ENCODE results near the gene KIAA0586.

The KIAA0586 gene

DNA sequence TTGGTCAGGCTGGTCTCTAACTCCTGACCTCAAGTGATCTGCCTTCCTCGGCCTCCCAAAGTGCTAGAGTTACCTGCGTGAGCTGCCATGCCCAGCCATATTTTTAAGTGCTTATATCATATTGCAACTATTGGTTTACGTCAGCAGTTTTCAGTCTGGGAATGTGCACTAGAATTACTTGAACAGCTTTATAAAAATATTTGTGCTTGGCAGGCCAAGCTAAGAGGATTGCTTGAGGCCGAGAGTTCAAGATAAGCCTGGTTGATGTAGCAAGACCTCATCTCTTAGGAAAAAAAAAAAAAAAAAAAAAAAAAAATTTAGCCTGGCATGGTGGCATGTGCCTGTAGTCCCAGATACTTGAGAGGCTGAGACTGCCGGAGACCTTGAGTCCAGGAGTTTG, 17.1 kb downstream of the KIAA0586 start:
- H2BK120ac ChIP-seq (ENCODE audit: insufficient read depth, low read length, poor library complexity): no peak overlapping the region
- no peaks in the 10 kb centered on the region for H3K79me1 ChIP-seq (ENCODE audit: low read length)
- no peak overlapping the region for H2BK5ac ChIP-seq (ENCODE audit: low read depth, low read length, poor library complexity)
- no peak overlapping the region for H3K4me3 ChIP-seq (ENCODE audit: low read depth, low read length)
- H3K27me3 ChIP-seq (ENCODE audit: insufficient read depth, low read length): no peaks in the 10 kb centered on the region
- H3K14ac ChIP-seq (ENCODE audit: low read length): no peak overlapping the region
- no peak overlapping the region for H3K4ac ChIP-seq (ENCODE audit: low read depth, low read length)
- no peak overlapping the region for H3K9ac ChIP-seq (ENCODE audit: low read length)
- H3K4me2 ChIP-seq (ENCODE audit: low read length): no peak overlapping the region
- H3K4me1 ChIP-seq (ENCODE audit: control insufficient read depth in 1 of 2, insufficient read depth in 2 of 2, low read length in 2 of 2): no peaks in the 10 kb centered on the region
- peaks cover 7 to 13% of the 10 kb centered on the region in 2 experiments for H3K36me3 ChIP-seq (ENCODE audit: control insufficient read depth in 1 of 2, insufficient read depth in 2 of 2, low read length in 2 of 2)
- no CpG with 5 or more reads among the region's 5 CpGs for WGBS (ENCODE audit: extremely low coverage, insufficient coverage, insufficient read length)
- H4K91ac ChIP-seq (ENCODE audit: low read depth, low read length): no peak overlapping the region
- H3K23ac ChIP-seq (ENCODE audit: low read length): no peak overlapping the region
- H3K79me2 ChIP-seq (ENCODE audit: control insufficient read depth, insufficient read depth, low read length, poor library complexity): no peaks in the 10 kb centered on the region
- H3K27ac ChIP-seq (ENCODE audit: low read depth, low read length): no peak overlapping the region
- H4K8ac ChIP-seq (ENCODE audit: low read depth, low read length): no peak overlapping the region
- no peaks in the 10 kb centered on the region for H3K9me3 ChIP-seq (ENCODE audit: insufficient read depth, low read depth, low read length)
- no peak overlapping the region for H3K18ac ChIP-seq (ENCODE audit: low read length)
- no peak overlapping the region for H2AK5ac ChIP-seq (ENCODE audit: low read length)
- H2AFZ ChIP-seq (ENCODE audit: insufficient read depth, low read length, poor library complexity): no peak overlapping the region
- DNase-seq: no peak
- no peak overlapping the region for H4K12ac ChIP-seq (ENCODE audit: low read depth, low read length)
- H2BK12ac ChIP-seq (ENCODE audit: low read length): no peak overlapping the region

DNA sequence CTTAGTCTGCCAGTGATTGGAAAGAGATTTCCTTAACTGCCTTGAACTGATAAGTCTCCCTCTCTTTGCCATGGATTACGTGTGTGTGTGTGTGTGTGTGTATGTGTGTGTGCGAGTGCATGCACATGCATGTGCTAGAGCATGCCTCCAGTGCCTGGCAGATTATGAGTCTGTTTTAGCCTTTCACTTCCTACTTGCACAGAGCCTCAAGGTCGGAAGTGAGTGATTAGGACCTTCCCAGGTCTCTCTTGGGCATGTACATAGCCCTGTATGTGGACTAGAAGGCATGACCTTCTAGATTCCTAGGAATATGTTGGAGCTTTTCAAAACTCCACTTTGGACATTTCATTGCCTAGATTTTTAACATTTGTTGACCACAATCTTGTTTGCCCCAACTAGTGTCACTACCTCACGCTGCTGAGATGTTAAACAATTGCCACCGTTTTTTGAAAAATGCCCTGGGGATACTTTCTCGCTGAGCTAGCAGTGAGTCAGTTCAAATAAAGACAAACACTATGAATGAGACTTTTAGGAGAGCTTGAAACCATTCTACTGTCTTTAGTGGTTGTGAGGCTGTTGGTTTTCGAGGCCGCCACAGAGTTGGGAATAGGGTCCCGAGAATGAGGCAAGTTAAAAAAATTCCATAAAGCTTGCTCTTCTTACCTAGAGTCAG, 28.2 kb downstream of the KIAA0586 start:
- peak in 1 of 2 donors; percentile 35 for DNase-seq
- Histone ChIP-seq H3K4me3 (ENCODE audit: low read depth, low read length) (peak overlapping the region; percentile 36), H3K4me2 (ENCODE audit: low read length) (peak overlapping the region; percentile 35), H3K27me3 (ENCODE audit: insufficient read depth, low read length) (no peaks in the 10 kb centered on the region), H3K79me2 (ENCODE audit: control insufficient read depth, insufficient read depth, low read length, poor library complexity) (no peaks in the 10 kb centered on the region), H3K4ac (ENCODE audit: low read depth, low read length) (no peak overlapping the region), H2BK5ac (ENCODE audit: low read depth, low read length, poor library complexity) (no peak overlapping the region), H4K8ac (ENCODE audit: low read depth, low read length) (no peak overlapping the region), H3K27ac (ENCODE audit: low read depth, low read length) (peak overlapping the region; percentile 30), H3K18ac (ENCODE audit: low read length) (no peak overlapping the region), H2AK5ac (ENCODE audit: low read length) (no peak overlapping the region), H2BK12ac (ENCODE audit: low read length) (no peak overlapping the region), H3K36me3 (ENCODE audit: control insufficient read depth in 1 of 2, insufficient read depth in 2 of 2, low read length in 2 of 2) (peaks cover 5% of the 10 kb centered on the region in 2 experiments), H4K12ac (ENCODE audit: low read depth, low read length) (no peak overlapping the region), H3K79me1 (ENCODE audit: low read length) (no peaks in the 10 kb centered on the region), H3K4me1 (ENCODE audit: control insufficient read depth in 1 of 2, insufficient read depth in 2 of 2, low read length in 2 of 2) (peaks cover 2 to 3% of the 10 kb centered on the region in 2 experiments), H2AFZ (ENCODE audit: insufficient read depth, low read length, poor library complexity) (no peak overlapping the region), H2BK120ac (ENCODE audit: insufficient read depth, low read length, poor library complexity) (no peak overlapping the region), H3K14ac (ENCODE audit: low read length) (no peak overlapping the region), H3K23ac (ENCODE audit: low read length) (peak overlapping the region; percentile 99), H3K9me3 (ENCODE audit: insufficient read depth, low read depth, low read length) (no peaks in the 10 kb centered on the region), H4K91ac (ENCODE audit: low read depth, low read length) (no peak overlapping the region), H3K9ac (ENCODE audit: low read length) (no peak overlapping the region)
- no CpG with 5 or more reads among the region's 9 CpGs for WGBS (ENCODE audit: extremely low coverage, insufficient coverage, insufficient read length)

DNA sequence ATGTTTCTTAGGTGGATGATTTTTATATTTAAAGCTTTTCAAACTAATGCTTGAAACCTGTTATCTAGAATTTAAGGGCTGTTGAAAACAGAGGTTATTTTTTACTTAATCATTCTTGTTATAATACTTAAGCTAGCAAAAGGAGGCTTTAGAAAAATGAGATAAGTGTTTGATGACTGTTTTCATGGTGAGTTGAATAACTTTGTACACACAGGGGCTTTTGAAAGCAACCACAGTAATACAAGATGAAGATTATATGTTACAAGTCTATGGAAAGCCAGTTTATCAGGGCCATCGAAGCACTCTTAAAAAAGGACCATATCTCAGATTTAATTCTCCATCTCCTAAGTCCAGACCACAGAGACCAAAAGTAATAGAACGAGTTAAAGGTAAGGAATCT, 33.3 kb downstream of the KIAA0586 start:
- Histone ChIP-seq H4K91ac (ENCODE audit: low read depth, low read length) (no peak overlapping the region), H2BK5ac (ENCODE audit: low read depth, low read length, poor library complexity) (no peak overlapping the region), H3K9ac (ENCODE audit: low read length) (no peak overlapping the region), H3K18ac (ENCODE audit: low read length) (no peak overlapping the region), H4K12ac (ENCODE audit: low read depth, low read length) (no peak overlapping the region), H3K4me1 (ENCODE audit: control insufficient read depth in 1 of 2, insufficient read depth in 2 of 2, low read length in 2 of 2) (no peaks in the 10 kb centered on the region), H3K79me1 (ENCODE audit: low read length) (no peaks in the 10 kb centered on the region), H2AK5ac (ENCODE audit: low read length) (no peak overlapping the region), H3K23ac (ENCODE audit: low read length) (no peak overlapping the region), H2BK12ac (ENCODE audit: low read length) (no peak overlapping the region), H3K14ac (ENCODE audit: low read length) (no peak overlapping the region), H3K27me3 (ENCODE audit: insufficient read depth, low read length) (no peaks in the 10 kb centered on the region), H3K4me3 (ENCODE audit: low read depth, low read length) (no peak overlapping the region), H3K36me3 (ENCODE audit: control insufficient read depth in 1 of 2, insufficient read depth in 2 of 2, low read length in 2 of 2) (peaks cover 0 to 1% of the 10 kb centered on the region in 2 experiments), H2AFZ (ENCODE audit: insufficient read depth, low read length, poor library complexity) (no peak overlapping the region), H3K4ac (ENCODE audit: low read depth, low read length) (no peak overlapping the region), H3K4me2 (ENCODE audit: low read length) (no peak overlapping the region), H3K9me3 (ENCODE audit: insufficient read depth, low read depth, low read length) (no peaks in the 10 kb centered on the region), H3K27ac (ENCODE audit: low read depth, low read length) (no peak overlapping the region), H4K8ac (ENCODE audit: low read depth, low read length) (no peak overlapping the region), H2BK120ac (ENCODE audit: insufficient read depth, low read length, poor library complexity) (no peak overlapping the region), H3K79me2 (ENCODE audit: control insufficient read depth, insufficient read depth, low read length, poor library complexity) (no peaks in the 10 kb centered on the region)
- no CpG with 5 or more reads among the region's 2 CpGs for WGBS (ENCODE audit: extremely low coverage, insufficient coverage, insufficient read length)
- no peak for DNase-seq

DNA sequence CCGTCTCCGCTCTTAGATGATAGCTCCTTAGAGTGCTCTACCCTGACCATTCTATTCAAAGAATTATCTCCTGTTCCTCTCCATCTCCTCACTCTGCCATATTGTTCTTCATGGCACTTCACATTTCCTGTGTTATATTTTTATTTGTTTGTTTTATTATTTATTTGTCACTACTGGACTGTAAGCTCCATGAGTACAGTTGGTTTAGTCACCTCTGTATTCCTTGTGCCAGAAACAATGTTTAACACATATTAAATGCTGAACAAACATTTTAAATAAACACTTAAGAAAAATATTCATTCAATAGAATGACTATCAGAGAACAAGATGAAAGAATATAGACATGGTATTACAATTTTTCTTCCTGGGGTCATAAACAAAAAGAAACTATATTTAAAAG, 35.6 kb downstream of the KIAA0586 start:
- no peak overlapping the region for H3K9ac ChIP-seq (ENCODE audit: low read length)
- no peak overlapping the region for H3K4me3 ChIP-seq (ENCODE audit: low read depth, low read length)
- no peak overlapping the region for H4K8ac ChIP-seq (ENCODE audit: low read depth, low read length)
- H2AK5ac ChIP-seq (ENCODE audit: low read length): no peak overlapping the region
- H3K4ac ChIP-seq (ENCODE audit: low read depth, low read length): no peak overlapping the region
- H2BK5ac ChIP-seq (ENCODE audit: low read depth, low read length, poor library complexity): no peak overlapping the region
- H3K9me3 ChIP-seq (ENCODE audit: insufficient read depth, low read depth, low read length): no peaks in the 10 kb centered on the region
- H3K18ac ChIP-seq (ENCODE audit: low read length): no peak overlapping the region
- no peaks in the 10 kb centered on the region for H3K79me1 ChIP-seq (ENCODE audit: low read length)
- H3K27me3 ChIP-seq (ENCODE audit: insufficient read depth, low read length): no peaks in the 10 kb centered on the region
- H4K91ac ChIP-seq (ENCODE audit: low read depth, low read length): no peak overlapping the region
- no peaks in the 10 kb centered on the region for H3K4me1 ChIP-seq (ENCODE audit: control insufficient read depth in 1 of 2, insufficient read depth in 2 of 2, low read length in 2 of 2)
- H3K14ac ChIP-seq (ENCODE audit: low read length): no peak overlapping the region
- no peak overlapping the region for H4K12ac ChIP-seq (ENCODE audit: low read depth, low read length)
- H2AFZ ChIP-seq (ENCODE audit: insufficient read depth, low read length, poor library complexity): no peak overlapping the region
- no peak overlapping the region for H3K27ac ChIP-seq (ENCODE audit: low read depth, low read length)
- WGBS (ENCODE audit: extremely low coverage, insufficient coverage, insufficient read length): no CpG with 5 or more reads among the region's 2 CpGs
- H2BK12ac ChIP-seq (ENCODE audit: low read length): no peak overlapping the region
- H3K36me3 ChIP-seq (ENCODE audit: control insufficient read depth in 1 of 2, insufficient read depth in 2 of 2, low read length in 2 of 2): peaks cover 0 to 1% of the 10 kb centered on the region in 2 experiments
- no peak overlapping the region for H3K23ac ChIP-seq (ENCODE audit: low read length)
- no peak for DNase-seq
- H3K79me2 ChIP-seq (ENCODE audit: control insufficient read depth, insufficient read depth, low read length, poor library complexity): no peaks in the 10 kb centered on the region
- H3K4me2 ChIP-seq (ENCODE audit: low read length): no peak overlapping the region
- H2BK120ac ChIP-seq (ENCODE audit: insufficient read depth, low read length, poor library complexity): no peak overlapping the region
